Measurements from ENCODE around the gene NFATC2.

NFATC2 gene

GRCh38 chr20:51369503-51369902, 173.0 kb downstream of the NFATC2 start:
- DNase-seq = no peak

GRCh38 chr20:51368461-51369211, 173.9 kb downstream of the NFATC2 start:
- DNase-seq = no peak

GRCh38 chr20:51366155-51366886, 176.2 kb downstream of the NFATC2 start:
- no peak for DNase-seq

- no peak for DNase-seq
Observed at GRCh38 chr20:51365670-51366069, 176.8 kb downstream of the NFATC2 start.

GRCh38 chr20:51363813-51364212, 178.7 kb downstream of the NFATC2 start:
- no peak for DNase-seq

- no peak for DNase-seq
Observed at GRCh38 chr20:51363378-51363777, 179.1 kb downstream of the NFATC2 start.

- no peak for DNase-seq
Observed at GRCh38 chr20:51362254-51362653, 180.3 kb downstream of the NFATC2 start.

- no peak for DNase-seq
Observed at GRCh38 chr20:51361258-51361657, 181.3 kb downstream of the NFATC2 start.

- DNase-seq = no peak
Observed at GRCh38 chr20:51360451-51361201, 181.9 kb downstream of the NFATC2 start.

- no peak for DNase-seq
Observed at GRCh38 chr20:51359947-51360346, 182.6 kb downstream of the NFATC2 start.

GRCh38 chr20:51359401-51359800, 183.1 kb downstream of the NFATC2 start:
- no peak for DNase-seq

GRCh38 chr20:51358032-51358724, 184.3 kb downstream of the NFATC2 start:
- DNase-seq = no peak

GRCh38 chr20:51357543-51357942, 185.0 kb downstream of the NFATC2 start:
- no peak for DNase-seq

GRCh38 chr20:51356871-51357270, 185.6 kb downstream of the NFATC2 start:
- DNase-seq = no peak

- no peak for DNase-seq
Observed at GRCh38 chr20:51354769-51355319, 187.7 kb downstream of the NFATC2 start.

- DNase-seq = no peak
Observed at GRCh38 chr20:51354191-51354768, 188.2 kb downstream of the NFATC2 start.

- no peak for DNase-seq
Observed at GRCh38 chr20:51353491-51353890, 189.0 kb downstream of the NFATC2 start.

- no peak for DNase-seq
Observed at GRCh38 chr20:51352791-51353190, 189.7 kb downstream of the NFATC2 start.

- no peak for DNase-seq
Observed at GRCh38 chr20:51350941-51351631, 191.4 kb downstream of the NFATC2 start.

GRCh38 chr20:51348876-51349275, 193.6 kb downstream of the NFATC2 start:
- DNase-seq = no peak

- no peak for DNase-seq
Observed at GRCh38 chr20:51347831-51348230, 194.7 kb downstream of the NFATC2 start.
